Stimulated activated CD8-positive, alpha-beta memory T cell treated with anti-CD3 and anti-CD28 coated beads, Interleukin-15, amount 100 ng/mL, for 24 hours (primary cell): ENCODE measurements around the gene ARHGAP19.

Source experiments
- DNase-seq: peaks from one replicate; pipeline ENCODE4 v3.0.0-alpha.2; 2020; ENCODE audit warnings: low read depth

ARHGAP19 gene

GRCh38 chr10:97192952-97193435 is 99.4 kb downstream of the ARHGAP19 start:
- no peak for DNase-seq

GRCh38 chr10:97190450-97190849 is 102.0 kb downstream of the ARHGAP19 start:
- no peak for DNase-seq

GRCh38 chr10:97188261-97188711 is 104.2 kb downstream of the ARHGAP19 start:
- no peak for DNase-seq

GRCh38 chr10:97186911-97187310 is 105.5 kb downstream of the ARHGAP19 start:
- no peak for DNase-seq

GRCh38 chr10:97185326-97186058 is 106.9 kb downstream of the ARHGAP19 start, which contains the start of gene SLIT1:
Gene SLIT1, minus strand, starts transcription at chr10:97185959. Its CDS starts 285 bp downstream, at chr10:97185674.
- DNase-seq, result no peak

GRCh38 chr10:97184971-97185325 is 107.5 kb downstream of the ARHGAP19 start:
- DNase-seq, result no peak

- no peak for DNase-seq
These were observed 109.1 kb downstream of the ARHGAP19 start for GRCh38 chr10:97183314-97183713.

GRCh38 chr10:97182288-97182990 is 110.0 kb downstream of the ARHGAP19 start:
- DNase-seq, result no peak

- DNase-seq, result no peak
These were observed 111.5 kb downstream of the ARHGAP19 start for GRCh38 chr10:97180986-97181385.

GRCh38 chr10:97180363-97180755 is 112.1 kb downstream of the ARHGAP19 start:
- DNase-seq, result no peak

GRCh38 chr10:97179731-97180362 is 112.6 kb downstream of the ARHGAP19 start:
- no peak for DNase-seq

- no peak for DNase-seq
These were observed 113.1 kb downstream of the ARHGAP19 start for GRCh38 chr10:97179311-97179710.

- no peak for DNase-seq
These were observed 114.4 kb downstream of the ARHGAP19 start for GRCh38 chr10:97178074-97178473.

GRCh38 chr10:97176226-97176625 is 116.2 kb downstream of the ARHGAP19 start:
- no peak for DNase-seq

GRCh38 chr10:97175586-97175985 is 116.9 kb downstream of the ARHGAP19 start:
- no peak for DNase-seq

GRCh38 chr10:97174941-97175340 is 117.5 kb downstream of the ARHGAP19 start:
- no peak for DNase-seq

GRCh38 chr10:97174276-97174775 is 118.1 kb downstream of the ARHGAP19 start:
- DNase-seq, result no peak

- no peak for DNase-seq
These were observed 119.4 kb downstream of the ARHGAP19 start for GRCh38 chr10:97173036-97173435.
